ENCODE data around the gene NDUFS7. TPM values are rescaled to one million over a fixed set of nuclear protein-coding genes. Genes with fewer than 3 reads are reported as not detected.

Gene NDUFS7
- total RNA-seq, 4 donors from 2014 or later, result 124 to 191 (median 165) TPM

DNA sequence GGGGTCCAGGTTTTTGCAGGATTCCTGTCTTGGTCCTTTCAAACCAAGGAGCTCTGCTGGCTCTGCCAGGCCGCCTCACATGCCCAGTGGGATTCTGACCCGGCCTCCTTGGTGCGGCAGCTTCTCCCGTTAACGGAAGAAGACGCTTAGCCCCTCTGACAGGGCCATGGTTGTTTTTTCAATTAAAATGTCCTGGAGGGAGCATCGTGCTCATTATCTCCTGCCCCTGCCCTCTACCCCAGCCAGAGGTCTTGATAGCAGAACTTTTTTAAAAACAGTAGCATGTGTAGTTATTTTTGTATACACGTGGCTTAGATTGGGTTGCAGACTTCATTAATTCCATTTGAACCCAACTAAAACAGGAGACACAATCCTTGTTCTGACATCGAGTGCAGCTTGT lies 43.0 kb downstream of the NDUFS7 start:
- H3K4me1 ChIP-seq, result peaks cover 5 to 47% (median 11%) of the 10 kb centered on the region in 3 donors
- peaks cover 23 to 100% (median 61%) of the 10 kb centered on the region in 3 donors for H3K36me3 ChIP-seq
- H3K27me3 ChIP-seq, result no peaks in the 10 kb centered on the region
- intact Hi-C loops (cut with DNase I), result no loop called here
- 81 to 90% methylated on average over 9 of the region's 9 CpGs for WGBS, 2 donors
- no peak for DNase-seq
- TF ChIP-seq, protein P1, sequence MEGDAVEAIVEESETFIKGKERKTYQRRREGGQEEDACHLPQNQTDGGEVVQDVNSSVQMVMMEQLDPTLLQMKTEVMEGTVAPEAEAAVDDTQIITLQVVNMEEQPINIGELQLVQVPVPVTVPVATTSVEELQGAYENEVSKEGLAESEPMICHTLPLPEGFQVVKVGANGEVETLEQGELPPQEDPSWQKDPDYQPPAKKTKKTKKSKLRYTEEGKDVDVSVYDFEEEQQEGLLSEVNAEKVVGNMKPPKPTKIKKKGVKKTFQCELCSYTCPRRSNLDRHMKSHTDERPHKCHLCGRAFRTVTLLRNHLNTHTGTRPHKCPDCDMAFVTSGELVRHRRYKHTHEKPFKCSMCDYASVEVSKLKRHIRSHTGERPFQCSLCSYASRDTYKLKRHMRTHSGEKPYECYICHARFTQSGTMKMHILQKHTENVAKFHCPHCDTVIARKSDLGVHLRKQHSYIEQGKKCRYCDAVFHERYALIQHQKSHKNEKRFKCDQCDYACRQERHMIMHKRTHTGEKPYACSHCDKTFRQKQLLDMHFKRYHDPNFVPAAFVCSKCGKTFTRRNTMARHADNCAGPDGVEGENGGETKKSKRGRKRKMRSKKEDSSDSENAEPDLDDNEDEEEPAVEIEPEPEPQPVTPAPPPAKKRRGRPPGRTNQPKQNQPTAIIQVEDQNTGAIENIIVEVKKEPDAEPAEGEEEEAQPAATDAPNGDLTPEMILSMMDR (IDR thresholded peaks at IDR 0.05), result no peak
- no peak for TF ChIP-seq POLR2A (IDR thresholded peaks at IDR 0.05)
- H3K27ac ChIP-seq, result no peak overlapping the region
- no peaks in the 10 kb centered on the region for H3K9me3 ChIP-seq
- no peak overlapping the region for H3K4me3 ChIP-seq

DNA sequence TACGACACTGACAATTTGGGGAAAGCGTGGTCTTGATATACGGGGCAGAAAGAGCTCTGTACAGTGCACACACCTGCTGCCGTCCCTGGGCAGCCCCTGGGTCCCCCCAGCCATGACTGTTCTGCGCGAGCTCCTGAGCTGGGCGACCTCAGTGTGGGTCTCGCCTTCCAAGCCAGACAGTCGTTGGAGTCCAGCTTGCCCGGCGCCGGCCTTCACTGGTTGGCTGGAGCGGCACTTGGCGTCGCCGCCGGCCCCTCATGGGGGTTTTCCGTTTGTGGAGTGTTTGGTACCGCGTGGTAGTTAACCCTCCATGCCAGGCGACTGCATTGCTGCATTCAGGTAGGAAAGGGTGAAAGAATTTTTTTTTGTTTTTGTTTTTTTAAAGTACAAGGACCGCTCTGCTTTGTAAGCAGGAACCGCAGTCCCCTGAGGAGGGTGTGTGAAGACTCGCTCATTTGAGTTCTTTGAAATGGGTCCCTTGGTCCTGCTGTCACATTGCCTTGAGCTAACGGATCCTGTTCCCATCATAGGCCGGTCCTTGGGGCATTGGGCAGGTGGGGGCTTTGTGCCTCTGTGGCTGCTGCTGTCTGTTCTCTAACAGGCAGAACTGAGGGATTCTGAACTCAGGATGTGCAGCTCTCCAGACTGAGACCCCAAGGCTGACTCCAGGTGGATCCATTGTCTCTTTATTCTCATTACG lies 43.7 kb downstream of the NDUFS7 start:
- DNase-seq, result no peak

DNA sequence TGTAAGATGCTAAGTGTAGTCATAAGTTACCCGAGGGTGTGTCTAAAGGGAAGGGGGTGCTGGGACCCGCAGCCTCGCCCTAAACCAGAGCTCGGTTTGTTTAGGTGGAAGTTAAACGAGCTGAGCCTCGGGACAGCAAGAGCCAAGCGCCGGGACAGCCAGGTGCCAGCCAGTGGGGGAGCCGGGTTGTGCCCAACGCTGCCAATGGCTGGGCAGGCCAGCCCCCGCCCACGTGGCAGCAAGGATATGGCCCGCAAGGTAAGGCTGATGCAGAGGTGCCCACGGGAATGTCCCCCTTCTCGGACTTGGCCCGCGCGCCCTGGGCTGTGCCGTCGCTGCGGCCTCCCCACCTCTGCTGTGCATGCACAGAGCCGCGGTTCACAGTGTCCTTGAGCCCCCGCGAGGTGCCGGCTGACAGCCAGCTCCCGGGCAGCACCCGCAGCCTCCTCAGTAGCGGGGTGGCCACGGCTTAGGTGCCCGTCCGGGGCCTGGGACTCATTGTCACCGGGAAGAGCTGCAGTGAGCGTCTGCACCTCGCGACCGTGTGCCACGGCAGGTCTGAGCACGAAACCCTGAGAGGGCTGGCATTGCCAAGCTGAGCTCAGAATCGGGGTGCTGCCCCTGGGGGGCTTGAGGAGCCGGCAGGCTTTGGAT lies 45.2 kb downstream of the NDUFS7 start:
- H3K4me3 ChIP-seq, result no peak overlapping the region
- intact Hi-C loops (cut with DNase I), result no loop called here
- H3K9me3 ChIP-seq, result no peaks in the 10 kb centered on the region
- H3K36me3 ChIP-seq, result peaks cover 23 to 100% (median 61%) of the 10 kb centered on the region in 3 donors
- no peak for DNase-seq
- WGBS, 2 donors, result 54 to 60% methylated on average over 6 to 15 of the region's 41 CpGs
- TF ChIP-seq, protein P1 (IDR thresholded peaks at IDR 0.05), result no peak
- no peak for TF ChIP-seq POLR2A (IDR thresholded peaks at IDR 0.05)
- H3K27me3 ChIP-seq, result no peaks in the 10 kb centered on the region
- peak overlapping the region in 1 of 4 donors; percentile 18 for H3K27ac ChIP-seq
- H3K4me1 ChIP-seq, result peaks cover 5 to 41% (median 11%) of the 10 kb centered on the region in 3 donors

More for the DNA sequence above, 43.7 kb downstream of the NDUFS7 start:
- Histone ChIP-seq H3K4me3 (no peak overlapping the region), H3K9me3 (no peaks in the 10 kb centered on the region), H3K27me3 (no peaks in the 10 kb centered on the region), H3K36me3 (peaks cover 21 to 100% (median 61%) of the 10 kb centered on the region in 3 donors), H3K27ac (no peak overlapping the region), H3K4me1 (peaks cover 5 to 47% (median 11%) of the 10 kb centered on the region in 3 donors)
- WGBS, 2 donors, result 92 to 93% methylated on average over 17 to 19 of the region's 27 CpGs
- intact Hi-C loops (cut with DNase I), result no loop called here
- TF ChIP-seq POLR2A (IDR thresholded peaks at IDR 0.05), result no peak
- TF ChIP-seq, protein P1 (IDR thresholded peaks at IDR 0.05), result no peak

DNA sequence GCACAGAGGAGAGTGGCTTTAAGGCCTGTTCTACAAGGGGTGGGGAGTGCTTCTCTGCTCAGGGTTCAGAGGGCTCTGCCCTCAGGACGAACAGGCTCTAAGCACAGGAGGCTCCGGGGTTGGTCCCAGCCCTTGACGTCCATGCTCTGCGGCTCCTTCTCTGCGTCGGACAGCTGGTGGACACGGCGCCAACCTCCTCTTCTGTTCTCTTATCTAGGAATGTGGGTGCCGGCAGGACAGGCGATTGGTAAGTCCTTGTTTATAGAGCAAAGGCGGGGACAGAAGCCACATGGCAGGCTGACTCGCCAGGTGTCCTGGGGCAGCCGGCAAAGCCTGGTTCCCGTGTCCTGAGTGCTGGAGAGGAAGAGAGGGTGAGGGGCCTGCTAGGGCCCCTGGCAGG lies 46.0 kb downstream of the NDUFS7 start:
- TF ChIP-seq, protein P1 (IDR thresholded peaks at IDR 0.05), result no peak
- TF ChIP-seq POLR2A (IDR thresholded peaks at IDR 0.05), result no peak
- H3K4me1 ChIP-seq, result peaks cover under 1 to 32% (median 6%) of the 10 kb centered on the region in 3 donors
- DNase-seq, result no peak
- 100% methylated on average over 2 of the region's 14 CpGs; no CpG with 5 or more reads in 1 of the 2 donors for WGBS, 2 donors
- no peaks in the 10 kb centered on the region for H3K9me3 ChIP-seq
- H3K36me3 ChIP-seq, result peaks cover 29 to 100% (median 66%) of the 10 kb centered on the region in 3 donors
- no peak overlapping the region for H3K4me3 ChIP-seq
- H3K27ac ChIP-seq, result no peak overlapping the region
- intact Hi-C loops (cut with DNase I), result no loop called here
- no peaks in the 10 kb centered on the region for H3K27me3 ChIP-seq

DNA sequence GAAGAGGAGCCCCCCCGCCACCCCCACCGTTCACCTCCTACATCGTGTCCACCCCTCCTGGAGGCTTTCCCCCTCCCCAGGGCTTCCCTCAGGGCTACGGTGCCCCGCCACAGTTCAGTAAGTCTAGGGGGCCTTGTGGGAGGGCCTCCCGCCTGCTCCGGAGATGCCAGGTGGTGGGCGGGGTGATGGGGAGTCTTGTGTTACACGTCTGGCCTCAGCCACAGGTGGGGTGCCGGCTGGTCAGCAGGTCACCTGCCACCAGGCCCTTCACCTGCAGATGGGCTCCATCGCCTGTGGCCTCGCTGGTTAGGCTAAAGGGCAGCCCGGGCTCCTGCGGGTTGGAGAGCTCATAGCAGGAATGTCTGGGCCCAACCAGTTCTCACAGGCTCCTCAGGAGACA lies 46.5 kb downstream of the NDUFS7 start:
- H3K27ac ChIP-seq, result no peak overlapping the region
- H3K4me1 ChIP-seq, result peaks cover 0 to 27% (median 4%) of the 10 kb centered on the region in 3 donors
- intact Hi-C loops (cut with DNase I), result no loop called here
- TF ChIP-seq, protein P1 (IDR thresholded peaks at IDR 0.05), result no peak
- no peak for TF ChIP-seq POLR2A (IDR thresholded peaks at IDR 0.05)
- DNase-seq, result no peak
- no peak overlapping the region for H3K4me3 ChIP-seq
- no peaks in the 10 kb centered on the region for H3K27me3 ChIP-seq
- WGBS, 2 donors, result 68 to 100% methylated on average over 2 to 3 of the region's 14 CpGs
- no peaks in the 10 kb centered on the region for H3K9me3 ChIP-seq
- H3K36me3 ChIP-seq, result peaks cover 29 to 100% (median 68%) of the 10 kb centered on the region in 3 donors

All from esophagus squamous epithelium (tissue), 5 donors.